Right lobe of liver (tissue), 6 donors: ENCODE data around the gene ZNF124. TPM values are rescaled to one million over a fixed set of nuclear protein-coding genes. Genes with fewer than 3 reads are reported as not detected.
A peak's percentile ranks its signal among the peaks of the same experiment; 100 is the strongest.
"Not testable (repeated sequence)": the region's sequence is repeated elsewhere in the genome, so short reads cannot be mapped to it uniquely, and the experiment has no call there.

ENCODE experiments used
- ATAC-seq, 4 donors: fragments of 200-7000 bp; cut with Tn5 transposase; one replicate each; pipeline ENCODE4 v1.9.1; 2020; ENCODE audit warnings: mild to moderate bottlenecking in 4 of 4, moderate library complexity in 4 of 4
- DNase-seq, 3 donors: peaks; one replicate each; pipeline ENCODE4 v3.0.0-alpha.2; 2020
- H3K27ac ChIP-seq, 3 donors: fragments of 200-600 bp; one replicate each; pipeline ENCODE4 v1.8.0; 2022
- H3K27me3 ChIP-seq, 2 donors: fragments of 200-600 bp; one replicate each; pipeline ENCODE4 v1.8.0; 2022
- H3K36me3 ChIP-seq, 4 donors: fragments of 200-600 bp; sonication (generic) in 1 of 4; one replicate each; pipeline versions ENCODE4 v1.5.1 to v1.8.0; 2017 to 2022; ENCODE audit warnings: control low read depth in 1 of 4
- H3K4me1 ChIP-seq, 4 donors: fragments of 200-600 bp; sonication (generic) in 1 of 4; one replicate each; pipeline versions ENCODE4 v1.5.1 to v1.8.0; 2017 to 2022; ENCODE audit warnings: control low read depth in 1 of 4
- H3K4me3 ChIP-seq, 3 donors: fragments of 200-600 bp; one replicate each; pipeline ENCODE4 v1.8.0; 2022
- H3K9me3 ChIP-seq, 4 donors: fragments of 200-600 bp; sonication (generic) in 1 of 4; one replicate each; pipeline versions ENCODE4 v1.5.1 to v1.8.0; 2017 to 2022; ENCODE audit warnings: control low read depth in 1 of 4
- CTCF ChIP-seq, 4 donors: fragments of 200-600 bp in 3 of 4; fragments of 450-650 bp in 1 of 4; IDR thresholded peaks; one replicate each; pipeline versions ENCODE4 v1.5.1 to v1.8.0; 2016 to 2022; ENCODE audit warnings: antibody characterized with exemption in 4 of 4, mild to moderate bottlenecking in 2 of 4
- POLR2A ChIP-seq: fragments of 450-650 bp; IDR thresholded peaks from one replicate; pipeline ENCODE4 v1.6.1; 2017; ENCODE audit warnings: antibody characterized with exemption, mild to moderate bottlenecking
- WGBS: methylation state at CpG from one replicate; pipeline ENCODE4 v1.1.6; 2018; ENCODE audit warnings: low coverage, low lambda C conversion rate; ENCODE audit not compliant: insufficient coverage; ENCODE audit errors: missing lambda C conversion rate; 5-methylcytosine and 5-hydroxymethylcytosine counted together
- intact Hi-C, 2 donors: fragments of 100-400 bp; cut with DNase I; formaldehyde crosslinking; loops; one replicate each; pipeline versions ENCODE4 v1.11.2 to v1.14.1; 2022
- total RNA-seq, 6 experiments: library from RNA; depleted of rRNA in 2 of 6; stranded (reverse); fragments of >200 nt in 2 of 6; fragmentation: NEBNext Ultra II Directional in 3 of 6; extraction: Animal tissue kit (Norgen Biotek cat#: 25700) in 3 of 6; gene quantifications; one replicate each; pipeline versions ENCODE4 v1.1.0 to v1.2.4, GENCODE V29; 2016 to 2023
- donor health status: DM: no; HTN: yes; CAD: no.
- donor health status: DM: no; HTN: no; CAD: no.
- donor health status: DM: no; HTN: no; CAD: no.
- donor health status: DM: no; HTN: yes; CAD: no.
- donor health status: DM: no; HTN: yes; CAD: no.

Gene ZNF124
- total RNA-seq, 6 experiments from 2014 or later = 5.4 to 13.8 (median 6.6) TPM

DNA sequence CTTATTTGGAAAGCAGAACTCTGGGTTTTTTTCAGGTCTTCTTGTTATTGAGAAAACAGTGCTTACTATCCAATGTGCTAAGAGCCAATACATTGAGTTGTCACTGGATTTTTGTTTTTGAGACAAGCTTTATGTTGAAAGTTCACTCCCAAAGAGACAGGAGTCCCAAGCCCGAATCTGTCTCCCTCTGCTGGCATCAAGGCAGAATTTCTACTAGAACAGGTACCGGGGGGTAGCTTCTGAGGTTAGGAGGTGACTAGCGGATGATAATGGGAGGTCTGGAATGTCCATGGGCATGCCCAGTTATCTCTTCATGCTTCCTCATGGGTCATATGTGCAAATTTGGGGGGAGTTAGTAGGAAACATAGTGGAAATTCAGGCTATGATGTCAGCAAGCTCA is 25.1 kb downstream of the ZNF124 start:
- TF ChIP-seq POLR2A (no peak), CTCF (IDR thresholded peaks at IDR 0.05) (no peak)
- ATAC-seq (no peak), DNase-seq (no peak)
- intact Hi-C loops = no loop called here
- H3K27me3 ChIP-seq = no peaks in the 10 kb centered on the region
- H3K27ac ChIP-seq = no peak overlapping the region
- WGBS = 100% methylated on average over 2 of the region's 3 CpGs
- no peak overlapping the region for H3K4me3 ChIP-seq
- H3K36me3 ChIP-seq = peaks cover 0 to 5% (median 0%) of the 10 kb centered on the region in 4 donors
- no peaks in the 10 kb centered on the region for H3K4me1 ChIP-seq
- H3K9me3 ChIP-seq = peaks cover 0 to 35% (median 13%) of the 10 kb centered on the region in 4 donors

- peaks cover 0 to 4% (median 0%) of the 10 kb centered on the region in 4 donors for H3K36me3 ChIP-seq
- H3K27me3 ChIP-seq = no peaks in the 10 kb centered on the region
- DNase-seq (no peak), ATAC-seq (no peak)
- peaks cover 0 to 29% (median 10%) of the 10 kb centered on the region in 4 donors for H3K9me3 ChIP-seq
- no peak overlapping the region for H3K4me3 ChIP-seq
- intact Hi-C loops = no loop called here
- 96% methylated on average over 5 of the region's 6 CpGs for WGBS
- TF ChIP-seq POLR2A = no peak
- TF ChIP-seq CTCF (IDR thresholded peaks at IDR 0.05) = no peak
- H3K4me1 ChIP-seq = no peaks in the 10 kb centered on the region
- no peak overlapping the region for H3K27ac ChIP-seq
These were observed 26.5 kb downstream of the ZNF124 start for GRCh38 chr1:247145279-247145678.

GRCh38 chr1:247139557-247139956 is 32.3 kb downstream of the ZNF124 start:
- DNase-seq, H3K27me3 ChIP-seq, H3K36me3 ChIP-seq, ATAC-seq, intact Hi-C loops, H3K27ac ChIP-seq, H3K4me1 ChIP-seq, H3K4me3 ChIP-seq: not testable (repeated sequence)
- H3K9me3 ChIP-seq = peaks cover 0 to 12% (median 5%) of the 10 kb centered on the region in 4 donors

DNA sequence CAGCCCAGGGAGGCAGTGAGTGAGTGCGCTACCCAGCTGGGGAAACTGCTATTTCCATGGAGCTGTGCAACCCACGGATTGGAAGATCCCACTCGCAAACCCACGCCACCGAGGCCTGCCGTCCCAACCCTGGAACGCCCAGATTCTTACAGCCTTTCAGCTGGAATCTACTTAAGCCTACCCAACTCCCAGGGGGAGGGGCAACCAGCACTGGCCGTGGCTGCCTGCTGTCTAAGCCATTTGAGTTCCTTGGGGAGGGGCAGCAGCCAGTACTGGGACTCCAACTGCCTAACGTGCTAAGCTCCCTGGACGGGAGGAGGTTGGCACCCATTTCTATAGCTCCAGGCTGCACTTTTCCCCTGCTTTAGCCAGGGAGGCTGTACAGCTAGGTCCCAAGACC is 40.6 kb downstream of the ZNF124 start:
- no peak for ATAC-seq
- Histone ChIP-seq H3K36me3 (no peaks in the 10 kb centered on the region), H3K4me3 (no peak overlapping the region), H3K9me3 (peaks cover 0 to 1% (median 0%) of the 10 kb centered on the region in 4 donors), H3K4me1 (no peaks in the 10 kb centered on the region), H3K27me3 (no peaks in the 10 kb centered on the region), H3K27ac (no peak overlapping the region)
- WGBS = 100% methylated on average over 3 of the region's 10 CpGs
- DNase-seq = no peak
- intact Hi-C loops = no loop called here
- TF ChIP-seq CTCF (IDR thresholded peaks at IDR 0.05) (no peak), POLR2A (no peak)

- H3K4me3 ChIP-seq, intact Hi-C loops: not testable (repeated sequence)
These were observed 44.1 kb downstream of the ZNF124 start for GRCh38 chr1:247127519-247128282.

GRCh38 chr1:247126601-247127000 is 45.2 kb downstream of the ZNF124 start:
- DNase-seq, H3K36me3 ChIP-seq, H3K4me3 ChIP-seq, H3K9me3 ChIP-seq, H3K27ac ChIP-seq, H3K4me1 ChIP-seq, H3K27me3 ChIP-seq, intact Hi-C loops: not testable (repeated sequence)
- no CpG with 5 or more reads among the region's 46 CpGs for WGBS
- ATAC-seq = peak; percentile 65 to 74 (median 70)

More at GRCh38 chr1:247127519-247128282, 44.1 kb downstream of the ZNF124 start:
- H3K27me3 ChIP-seq, ATAC-seq, H3K4me1 ChIP-seq, H3K36me3 ChIP-seq, H3K9me3 ChIP-seq, DNase-seq: not testable (repeated sequence)
- WGBS = 47% methylated on average over 11 of the region's 18 CpGs
- H3K27ac ChIP-seq = peak overlapping the region in 1 of 3 donors; percentile 4

DNA sequence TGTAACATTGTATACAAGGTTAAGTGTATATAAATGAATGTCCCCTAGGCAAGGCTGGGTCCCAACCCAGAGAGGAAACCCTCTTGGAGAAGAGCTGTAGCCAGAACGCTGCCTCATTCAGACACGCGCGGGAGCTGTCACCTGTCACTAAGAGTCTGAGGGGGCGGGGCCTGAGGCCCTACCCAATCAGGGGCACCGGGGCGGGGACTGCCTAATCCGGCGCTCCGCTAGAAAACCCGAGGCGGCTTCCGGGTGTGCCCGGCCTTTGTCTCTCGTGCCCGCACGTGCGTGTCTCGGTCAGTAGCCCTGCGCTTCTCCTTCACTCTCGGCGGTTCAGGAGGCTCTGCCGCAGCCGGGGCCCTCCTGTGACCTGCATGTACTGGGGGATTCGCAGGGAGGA is 45.7 kb downstream of the ZNF124 start:
- DNase-seq, H3K4me1 ChIP-seq, intact Hi-C loops, H3K9me3 ChIP-seq, H3K4me3 ChIP-seq, H3K27ac ChIP-seq, H3K36me3 ChIP-seq, H3K27me3 ChIP-seq: not testable (repeated sequence)
- no CpG with 5 or more reads among the region's 25 CpGs for WGBS
- ATAC-seq = peak; percentile 99 to 100 (median 100)
